Thymus (tissue), 11 donors: Measurements from ENCODE around the gene POLDIP3. TPM values are rescaled to one million over a fixed set of nuclear protein-coding genes. Genes with fewer than 3 reads are reported as not detected.
"Not testable (repeated sequence)": the region's sequence is repeated elsewhere in the genome, so short reads cannot be mapped to it uniquely, and the experiment has no call there.

Experiments
- DNase-seq, 9 donors: peaks; one replicate each; pipeline ENCODE4 v3.0.0-alpha.2; 2013; ENCODE audit warnings: low spot score in 9 of 9, low read depth in 6 of 9, missing footprints in 1 of 9
- H3K27ac ChIP-seq, 2 donors: one replicate each; pipeline ENCODE4 v1.5.1; 2013; ENCODE audit warnings: control low read depth in 1 of 2, low read depth in 1 of 2, low read length in 1 of 2, mild to moderate bottlenecking in 1 of 2, moderate library complexity in 1 of 2
- H3K27me3 ChIP-seq, 2 donors: one replicate each; pipeline ENCODE4 v1.5.1; 2013; ENCODE audit warnings: low read length in 1 of 2; ENCODE audit not compliant: control insufficient read depth in 2 of 2, insufficient read depth in 1 of 2
- H3K36me3 ChIP-seq, 2 donors: one replicate each; pipeline ENCODE4 v1.5.1; 2013; ENCODE audit warnings: low read length in 1 of 2, mild to moderate bottlenecking in 1 of 2, moderate library complexity in 1 of 2; ENCODE audit not compliant: control insufficient read depth in 2 of 2, insufficient read depth in 2 of 2
- H3K4me1 ChIP-seq, 2 donors: one replicate each; pipeline ENCODE4 v1.5.1; 2013; ENCODE audit warnings: low read length in 2 of 2; ENCODE audit not compliant: control insufficient read depth in 2 of 2, insufficient read depth in 2 of 2
- H3K4me3 ChIP-seq, 2 donors: one replicate each; pipeline ENCODE4 v1.5.1; 2013; ENCODE audit warnings: low read length in 2 of 2, control low read depth in 1 of 2, mild to moderate bottlenecking in 1 of 2
- H3K9me3 ChIP-seq, 2 donors: one replicate each; pipeline ENCODE4 v1.5.1; 2013; ENCODE audit warnings: low read length in 1 of 2, mild to moderate bottlenecking in 1 of 2; ENCODE audit not compliant: control insufficient read depth in 2 of 2, insufficient read depth in 1 of 2
- WGBS: extraction: QIAGEN DNeasy Blood & Tissue Kit; methylation state at CpG from one replicate; pipeline ENCODE4 v1.1.7; 2013; 5-methylcytosine and 5-hydroxymethylcytosine counted together
- polyA plus RNA-seq: library from polyadenylated mRNA; stranded (reverse); fragments of 200-250 nt; gene quantifications from one replicate; pipeline ENCODE4 v1.2.3, GENCODE V29; 2013
- total RNA-seq: library from RNA; stranded (reverse); fragments of 120-200 nt; gene quantifications from one replicate; pipeline ENCODE4 v1.2.4, GENCODE V29; 2013
- donor health status: healthy.

Gene POLDIP3
- total and polyA plus RNA-seq, 2 donors = 29.8 to 40.4 TPM

- 88% methylated on average over 18 of the region's 18 CpGs for WGBS
- H3K27ac ChIP-seq = no peak overlapping the region
- H3K27me3 ChIP-seq = no peaks in the 10 kb centered on the region
- DNase-seq = no peak
- no peaks in the 10 kb centered on the region for H3K9me3 ChIP-seq
- peaks cover 53 to 60% of the 10 kb centered on the region in 2 donors for H3K36me3 ChIP-seq
- H3K4me3 ChIP-seq = no peak overlapping the region
- H3K4me1 ChIP-seq = peaks cover 0 to 9% of the 10 kb centered on the region in 2 donors
Measured at GRCh38 chr22:42623301-42623751, 8.6 kb upstream of the POLDIP3 start.

GRCh38 chr22:42622061-42622710 lies 7.5 kb upstream of the POLDIP3 start:
- no peak overlapping the region for H3K27ac ChIP-seq
- H3K27me3 ChIP-seq = no peaks in the 10 kb centered on the region
- H3K4me3 ChIP-seq = no peak overlapping the region
- H3K36me3 ChIP-seq = peaks cover 42 to 49% of the 10 kb centered on the region in 2 donors
- no peak for DNase-seq
- H3K9me3 ChIP-seq = no peaks in the 10 kb centered on the region
- peaks cover 0 to 12% of the 10 kb centered on the region in 2 donors for H3K4me1 ChIP-seq
- WGBS = 97% methylated on average over 20 of the region's 20 CpGs

GRCh38 chr22:42621505-42622002 lies 6.9 kb upstream of the POLDIP3 start:
- Histone ChIP-seq H3K4me3 (no peak overlapping the region), H3K4me1 (peaks cover 0 to 12% of the 10 kb centered on the region in 2 donors), H3K36me3 (peaks cover 35 to 42% of the 10 kb centered on the region in 2 donors), H3K9me3 (no peaks in the 10 kb centered on the region), H3K27me3 (no peaks in the 10 kb centered on the region), H3K27ac (no peak overlapping the region)
- peak in 4 of 9 donors; percentile 8 to 41 (median 28) for DNase-seq
- 79% methylated on average over 11 of the region's 11 CpGs for WGBS

- Histone ChIP-seq H3K4me1 (peaks cover 5 to 26% of the 10 kb centered on the region in 2 donors), H3K4me3 (no peak overlapping the region), H3K27ac (no peak overlapping the region), H3K9me3 (no peaks in the 10 kb centered on the region), H3K27me3 (no peaks in the 10 kb centered on the region), H3K36me3 (peaks cover 30 to 34% of the 10 kb centered on the region in 2 donors)
- 97% methylated on average over 4 of the region's 4 CpGs for WGBS
- no peak for DNase-seq
Measured at GRCh38 chr22:42620084-42620483, 5.4 kb upstream of the POLDIP3 start.

GRCh38 chr22:42619261-42620063 lies 4.8 kb upstream of the POLDIP3 start:
- 98% methylated on average over 35 of the region's 35 CpGs for WGBS
- Histone ChIP-seq H3K4me1 (peaks cover 5 to 26% of the 10 kb centered on the region in 2 donors), H3K36me3 (peaks cover 30% of the 10 kb centered on the region in 2 donors), H3K4me3 (no peak overlapping the region), H3K27me3 (no peaks in the 10 kb centered on the region), H3K9me3 (no peaks in the 10 kb centered on the region), H3K27ac (no peak overlapping the region)
- DNase-seq = no peak

- H3K4me1 ChIP-seq = peaks cover 15 to 27% of the 10 kb centered on the region in 2 donors
- peaks cover 16 to 20% of the 10 kb centered on the region in 2 donors for H3K36me3 ChIP-seq
- DNase-seq = no peak
- H3K9me3 ChIP-seq = no peaks in the 10 kb centered on the region
- WGBS = 92% methylated on average over 20 of the region's 20 CpGs
- no peak overlapping the region for H3K4me3 ChIP-seq
- H3K27ac ChIP-seq = no peak overlapping the region
- no peaks in the 10 kb centered on the region for H3K27me3 ChIP-seq
Measured at GRCh38 chr22:42617155-42617983, 2.7 kb upstream of the POLDIP3 start.

- 19% methylated on average over 13 of the region's 13 CpGs for WGBS
- H3K27ac ChIP-seq = peak overlapping the region; percentile 96 to 98
- peaks cover 20 to 30% of the 10 kb centered on the region in 2 donors for H3K4me1 ChIP-seq
- H3K4me3 ChIP-seq = peak overlapping the region; percentile 64 to 98
- not testable (repeated sequence) for H3K9me3 ChIP-seq, H3K27me3 ChIP-seq
- peak in 1 of 9 donors; percentile 10 for DNase-seq
- H3K36me3 ChIP-seq = peaks cover 20 to 27% of the 10 kb centered on the region in 2 donors
Measured at GRCh38 chr22:42615860-42616175, 1.1 kb upstream of the POLDIP3 start.

- under 1% methylated on average over 35 of the region's 35 CpGs for WGBS
- Histone ChIP-seq H3K27me3 (no peaks in the 10 kb centered on the region), H3K36me3 (peaks cover 23 to 33% of the 10 kb centered on the region in 2 donors), H3K27ac (peak overlapping the region; percentile 96 to 98), H3K4me3 (peak overlapping the region; percentile 64 to 98), H3K4me1 (peaks cover 20 to 30% of the 10 kb centered on the region in 2 donors), H3K9me3 (no peaks in the 10 kb centered on the region)
- DNase-seq = peak in 6 of 9 donors; percentile 67 to 94 (median 83)
Measured at GRCh38 chr22:42615092-42615859, 593 bp upstream of the POLDIP3 start.
